Neural progenitor cell (in vitro differentiated cells): Measurements from ENCODE around the gene NT5C2. TPM values are rescaled to one million over a fixed set of nuclear protein-coding genes. Genes with fewer than 3 reads are reported as not detected.

ENCODE experiments used
- DNase-seq: peaks from one replicate; pipeline ENCODE4 v3.0.0-alpha.2; 2016; ENCODE audit warnings: low spot score
- H2AFZ ChIP-seq: fragments of 200-600 bp; sonication (generic); replicated peaks from 2 replicates; pipeline ENCODE4 v1.6.1; 2016; ENCODE audit warnings: antibody characterized with exemption
- H3F3A ChIP-seq: fragments of 200-600 bp; sonication (generic); 2 replicates; pipeline ENCODE4 v1.6.1; 2016; ENCODE audit warnings: antibody characterized with exemption, low read depth
- H3K27ac ChIP-seq: fragments of 200-600 bp; sonication (generic); 2 replicates; pipeline ENCODE4 v1.5.1; 2016; ENCODE audit warnings: mild to moderate bottlenecking
- H3K27me3 ChIP-seq: fragments of 200-600 bp; sonication (generic); 2 replicates; pipeline ENCODE4 v1.6.1; 2016; ENCODE audit warnings: mild to moderate bottlenecking, moderate library complexity
- H3K36me3 ChIP-seq: fragments of 200-600 bp; sonication (generic); 2 replicates; pipeline ENCODE4 v1.5.1; 2016
- H3K4me1 ChIP-seq: fragments of 200-600 bp; sonication (generic); 2 replicates; pipeline ENCODE4 v1.6.1; 2016; ENCODE audit warnings: mixed run types
- H3K4me2 ChIP-seq: fragments of 200-600 bp; sonication (generic); 2 replicates; pipeline ENCODE4 v1.6.1; 2016
- H3K4me3 ChIP-seq: fragments of 200-600 bp; sonication (generic); 2 replicates; pipeline ENCODE4 v1.5.1; 2016
- H3K79me2 ChIP-seq: fragments of 200-600 bp; sonication (generic); 2 replicates; pipeline ENCODE4 v1.6.1; 2016; ENCODE audit warnings: low read depth
- H3K9ac ChIP-seq: fragments of 200-600 bp; sonication (generic); 2 replicates; pipeline ENCODE4 v1.6.1; 2016
- H3K9me3 ChIP-seq: fragments of 200-600 bp; sonication (generic); 2 replicates; pipeline ENCODE4 v1.5.1; 2016; ENCODE audit warnings: low read depth
- H4K20me1 ChIP-seq: fragments of 200-600 bp; sonication (generic); 2 replicates; pipeline ENCODE4 v1.6.1; 2016; ENCODE audit warnings: low read depth
- H3K27ac Mint-ChIP-seq: 3 replicates; pipeline ENCODE4 v1.8.0; 2021; ENCODE audit warnings: mixed read lengths
- H3K27me3 Mint-ChIP-seq: 2 replicates; pipeline ENCODE4 v1.8.0; 2022; ENCODE audit warnings: low read depth, mild to moderate bottlenecking, inconsistent platforms, moderate library complexity, mixed read lengths; ENCODE audit not compliant: insufficient read depth
- H3K36me3 Mint-ChIP-seq: 3 replicates; pipeline ENCODE4 v1.8.0; 2021; ENCODE audit warnings: mixed read lengths
- H3K4me1 Mint-ChIP-seq: 3 replicates; pipeline ENCODE4 v1.8.0; 2021; ENCODE audit warnings: mixed read lengths
- H3K4me3 Mint-ChIP-seq: 3 replicates; pipeline ENCODE4 v1.8.0; 2021; ENCODE audit warnings: mild to moderate bottlenecking, moderate library complexity, mixed read lengths
- H3K9me3 Mint-ChIP-seq: 3 replicates; pipeline ENCODE4 v1.8.0; 2020; ENCODE audit warnings: mixed read lengths
- EZH2 ChIP-seq: fragments of 200-600 bp; sonication (generic); IDR thresholded peaks from 2 replicates; pipeline ENCODE4 v1.6.1; 2017; ENCODE audit warnings: antibody characterized with exemption, mild to moderate bottlenecking, moderate library complexity
- EZH2phosphoT487 ChIP-seq: fragments of 200-600 bp; sonication (generic); IDR thresholded peaks from 2 replicates; pipeline ENCODE4 v1.6.1; 2017; ENCODE audit warnings: antibody characterized with exemption
- total RNA-seq: library from RNA; depleted of rRNA; stranded (reverse); fragments of >200 nt; gene quantifications from 2 replicates; pipeline ENCODE4 v1.2.3, GENCODE V29; 2015; ENCODE audit warnings: low replicate concordance
- TF ChIP-seq, protein P1 (sequence below): fragments of 200-600 bp; sonication (generic); IDR thresholded peaks from 2 replicates; pipeline ENCODE4 v1.5.1; 2017; ENCODE audit warnings: antibody characterized with exemption, mild to moderate bottlenecking

The NT5C2 gene
- total RNA-seq, 1 donor from 2014 or later, result 63.6 TPM

DNA sequence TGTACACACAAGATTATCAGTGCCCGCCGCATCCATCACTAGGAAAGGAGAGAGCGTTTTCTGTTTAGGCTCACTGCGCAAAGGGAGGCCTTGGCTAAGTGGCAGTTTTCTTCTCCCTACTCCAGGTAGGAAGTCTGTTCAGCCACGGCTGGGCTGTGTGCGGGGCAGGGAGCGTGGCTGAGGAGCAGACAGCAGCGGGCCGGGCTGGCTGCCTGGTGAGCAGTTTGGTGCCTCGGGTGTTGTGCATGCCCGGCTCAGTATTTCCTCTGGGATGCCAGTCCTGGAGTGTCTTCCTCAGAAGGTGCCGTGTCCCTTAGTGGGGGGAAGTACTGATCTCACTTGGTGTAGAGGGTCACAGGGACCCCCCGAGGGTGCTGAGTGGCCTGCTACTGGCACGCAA, 114.4 kb downstream of the NT5C2 start:
- DNase-seq, result no peak
- no peaks in the 10 kb centered on the region for H3K79me2 ChIP-seq
- no peaks in the 10 kb centered on the region for H3K9me3 ChIP-seq
- H3K4me3 ChIP-seq, result no peak overlapping the region
- H3K27me3 ChIP-seq, result no peaks in the 10 kb centered on the region
- TF ChIP-seq EZH2 (no peak), EZH2phosphoT487 (no peak)
- TF ChIP-seq, protein P1, sequence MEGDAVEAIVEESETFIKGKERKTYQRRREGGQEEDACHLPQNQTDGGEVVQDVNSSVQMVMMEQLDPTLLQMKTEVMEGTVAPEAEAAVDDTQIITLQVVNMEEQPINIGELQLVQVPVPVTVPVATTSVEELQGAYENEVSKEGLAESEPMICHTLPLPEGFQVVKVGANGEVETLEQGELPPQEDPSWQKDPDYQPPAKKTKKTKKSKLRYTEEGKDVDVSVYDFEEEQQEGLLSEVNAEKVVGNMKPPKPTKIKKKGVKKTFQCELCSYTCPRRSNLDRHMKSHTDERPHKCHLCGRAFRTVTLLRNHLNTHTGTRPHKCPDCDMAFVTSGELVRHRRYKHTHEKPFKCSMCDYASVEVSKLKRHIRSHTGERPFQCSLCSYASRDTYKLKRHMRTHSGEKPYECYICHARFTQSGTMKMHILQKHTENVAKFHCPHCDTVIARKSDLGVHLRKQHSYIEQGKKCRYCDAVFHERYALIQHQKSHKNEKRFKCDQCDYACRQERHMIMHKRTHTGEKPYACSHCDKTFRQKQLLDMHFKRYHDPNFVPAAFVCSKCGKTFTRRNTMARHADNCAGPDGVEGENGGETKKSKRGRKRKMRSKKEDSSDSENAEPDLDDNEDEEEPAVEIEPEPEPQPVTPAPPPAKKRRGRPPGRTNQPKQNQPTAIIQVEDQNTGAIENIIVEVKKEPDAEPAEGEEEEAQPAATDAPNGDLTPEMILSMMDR, result no peak
- no peak overlapping the region for H3K9ac ChIP-seq
- H3K9me3 Mint-ChIP-seq, result no peaks in the 10 kb centered on the region
- no peaks in the 10 kb centered on the region for H3K4me1 Mint-ChIP-seq
- no peaks in the 10 kb centered on the region for H4K20me1 ChIP-seq
- no peak overlapping the region for H3K4me3 Mint-ChIP-seq
- H3K27ac ChIP-seq, result no peak overlapping the region
- no peak overlapping the region for H3K27ac Mint-ChIP-seq
- H3K36me3 ChIP-seq, result no peaks in the 10 kb centered on the region
- H3F3A ChIP-seq, result no peaks in the 10 kb centered on the region
- H2AFZ ChIP-seq, result no peak overlapping the region
- no peak overlapping the region for H3K4me2 ChIP-seq
- peaks cover 23% of the 10 kb centered on the region for H3K36me3 Mint-ChIP-seq
- no peaks in the 10 kb centered on the region for H3K27me3 Mint-ChIP-seq
- no peaks in the 10 kb centered on the region for H3K4me1 ChIP-seq

DNA sequence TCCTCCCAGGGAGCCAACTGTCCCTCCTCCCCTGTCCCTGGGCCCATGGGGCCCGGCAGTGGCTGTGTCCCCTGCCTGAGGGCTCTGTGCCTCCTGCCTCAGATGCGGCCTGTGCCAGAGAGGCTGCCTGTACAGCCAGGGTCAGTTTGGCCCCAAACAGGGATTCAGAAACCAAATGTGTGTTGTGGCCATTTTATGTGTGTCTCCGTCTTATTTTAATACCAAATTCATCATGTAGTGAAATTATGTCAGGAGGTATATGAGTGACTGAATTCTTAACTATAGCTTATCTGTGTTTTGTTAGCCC, 114.8 kb downstream of the NT5C2 start:
- no peak overlapping the region for H3K27ac ChIP-seq
- DNase-seq, result no peak
- peaks cover 20% of the 10 kb centered on the region for H3K36me3 Mint-ChIP-seq

DNA sequence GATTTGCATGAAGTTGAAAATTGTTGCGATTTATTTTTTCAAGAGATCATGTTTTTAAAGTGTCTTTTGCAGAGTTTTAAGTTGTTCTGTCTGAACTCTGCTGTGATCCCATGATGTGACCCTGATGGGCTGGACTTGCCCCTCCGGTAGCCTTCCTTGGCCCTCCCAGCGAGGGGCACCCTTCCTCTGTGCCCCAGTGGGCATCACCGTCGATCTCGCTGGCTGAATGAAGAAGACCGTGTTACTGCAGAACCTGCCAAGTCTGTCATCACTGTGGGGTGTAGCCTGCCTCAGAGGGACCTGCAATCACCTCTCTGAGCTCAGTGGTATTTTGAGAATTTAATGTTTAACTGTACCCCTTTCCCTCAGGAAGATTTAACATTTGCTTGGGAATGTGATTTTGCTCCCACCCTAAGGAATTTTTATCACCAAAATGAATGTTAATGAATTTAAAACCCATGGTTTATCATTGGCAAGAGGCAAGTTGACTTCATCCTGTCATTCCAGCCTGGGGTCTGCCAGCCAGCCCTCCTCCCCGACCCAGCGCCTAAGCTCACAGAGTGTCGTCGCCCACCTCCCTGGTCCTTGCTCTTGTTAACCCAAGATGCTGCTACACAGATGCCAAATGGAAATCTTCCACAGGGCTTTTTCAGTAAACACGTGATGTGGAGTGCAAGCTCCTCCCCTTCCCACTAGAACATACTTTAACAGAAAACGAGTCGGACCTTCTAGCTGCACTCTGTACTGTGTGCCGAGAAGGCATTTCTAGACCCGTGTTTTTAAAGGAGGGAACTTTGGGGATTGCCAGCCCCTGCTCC, 115.4 kb downstream of the NT5C2 start:
- H3K9me3 Mint-ChIP-seq, result no peaks in the 10 kb centered on the region
- Histone ChIP-seq H3K36me3 (no peaks in the 10 kb centered on the region), H3K9ac (no peak overlapping the region), H4K20me1 (no peaks in the 10 kb centered on the region), H3K27me3 (no peaks in the 10 kb centered on the region), H3K4me2 (no peak overlapping the region), H2AFZ (no peak overlapping the region), H3K9me3 (no peaks in the 10 kb centered on the region), H3K4me3 (no peak overlapping the region), H3F3A (no peaks in the 10 kb centered on the region), H3K27ac (no peak overlapping the region), H3K79me2 (no peaks in the 10 kb centered on the region), H3K4me1 (no peaks in the 10 kb centered on the region)
- TF ChIP-seq EZH2phosphoT487, result no peak
- no peak for TF ChIP-seq EZH2
- TF ChIP-seq, protein P1, result no peak
- no peak overlapping the region for H3K4me3 Mint-ChIP-seq
- no peak for DNase-seq
- peaks cover 18% of the 10 kb centered on the region for H3K36me3 Mint-ChIP-seq
- H3K27ac Mint-ChIP-seq, result no peak overlapping the region
- no peaks in the 10 kb centered on the region for H3K27me3 Mint-ChIP-seq
- no peaks in the 10 kb centered on the region for H3K4me1 Mint-ChIP-seq

More for the DNA sequence above, 114.8 kb downstream of the NT5C2 start:
- H3K9me3 ChIP-seq, result no peaks in the 10 kb centered on the region
- H3K4me3 Mint-ChIP-seq, result no peak overlapping the region
- TF ChIP-seq EZH2 (no peak), EZH2phosphoT487 (no peak)
- TF ChIP-seq, protein P1, result no peak
- no peaks in the 10 kb centered on the region for H3K4me1 Mint-ChIP-seq
- H3K4me2 ChIP-seq, result no peak overlapping the region
- H3K4me3 ChIP-seq, result no peak overlapping the region
- no peaks in the 10 kb centered on the region for H3K79me2 ChIP-seq
- no peaks in the 10 kb centered on the region for H3K4me1 ChIP-seq
- no peaks in the 10 kb centered on the region for H3K9me3 Mint-ChIP-seq
- H2AFZ ChIP-seq, result no peak overlapping the region
- no peak overlapping the region for H3K27ac Mint-ChIP-seq
- no peaks in the 10 kb centered on the region for H3K27me3 Mint-ChIP-seq
- H4K20me1 ChIP-seq, result no peaks in the 10 kb centered on the region
- no peaks in the 10 kb centered on the region for H3F3A ChIP-seq
- no peaks in the 10 kb centered on the region for H3K36me3 ChIP-seq
- no peak overlapping the region for H3K9ac ChIP-seq
- no peaks in the 10 kb centered on the region for H3K27me3 ChIP-seq
